GM13976 (cell line): ENCODE results near the gene IL1RAP.

Experiments
- DNase-seq: peaks from one replicate; pipeline ENCODE4 v3.0.0; 2012; ENCODE audit warnings: low spot score
- CTCF ChIP-seq: IDR thresholded peaks from 2 replicates; pipeline ENCODE4 v1.5.1; 2012; ENCODE audit warnings: borderline replicate concordance, mild to moderate bottlenecking; ENCODE audit not compliant: insufficient read depth; ENCODE audit errors: extremely low read depth, missing control alignments, control extremely low read depth
- in situ Hi-C: fragments of 300-500 bp; cut with MboI; formaldehyde crosslinking; loops from one replicate; pipeline ENCODE4 v1.12.0; 2022; ENCODE audit warnings: low sequenced_read_pairs, mixed read lengths, inconsistent platforms; ENCODE audit not compliant: unreplicated experiment

The IL1RAP gene

GRCh38 chr3:190554197-190554596, 40.3 kb downstream of the IL1RAP start:
- no peak for TF ChIP-seq CTCF
- no peak for DNase-seq
- in situ Hi-C loops = no loop called here

- no peak for DNase-seq
- in situ Hi-C loops = no loop called here
- TF ChIP-seq CTCF = no peak
These were observed 42.5 kb downstream of the IL1RAP start for GRCh38 chr3:190556351-190556750.

GRCh38 chr3:190557296-190557695, 43.4 kb downstream of the IL1RAP start:
- no peak for DNase-seq
- TF ChIP-seq CTCF = no peak
- in situ Hi-C loops = no loop called here

- in situ Hi-C loops = no loop called here
- no peak for TF ChIP-seq CTCF
- DNase-seq = no peak
These were observed 44.4 kb downstream of the IL1RAP start for GRCh38 chr3:190558316-190558715.

- in situ Hi-C loops = no loop called here
- no peak for DNase-seq
- TF ChIP-seq CTCF = no peak
These were observed 44.9 kb downstream of the IL1RAP start for GRCh38 chr3:190558796-190559195.

GRCh38 chr3:190560013-190560895, 46.4 kb downstream of the IL1RAP start:
- in situ Hi-C loops = no loop called here
- no peak for TF ChIP-seq CTCF
- DNase-seq = no peak
